Measurements from ENCODE around the gene MGAT4C.

DNA sequence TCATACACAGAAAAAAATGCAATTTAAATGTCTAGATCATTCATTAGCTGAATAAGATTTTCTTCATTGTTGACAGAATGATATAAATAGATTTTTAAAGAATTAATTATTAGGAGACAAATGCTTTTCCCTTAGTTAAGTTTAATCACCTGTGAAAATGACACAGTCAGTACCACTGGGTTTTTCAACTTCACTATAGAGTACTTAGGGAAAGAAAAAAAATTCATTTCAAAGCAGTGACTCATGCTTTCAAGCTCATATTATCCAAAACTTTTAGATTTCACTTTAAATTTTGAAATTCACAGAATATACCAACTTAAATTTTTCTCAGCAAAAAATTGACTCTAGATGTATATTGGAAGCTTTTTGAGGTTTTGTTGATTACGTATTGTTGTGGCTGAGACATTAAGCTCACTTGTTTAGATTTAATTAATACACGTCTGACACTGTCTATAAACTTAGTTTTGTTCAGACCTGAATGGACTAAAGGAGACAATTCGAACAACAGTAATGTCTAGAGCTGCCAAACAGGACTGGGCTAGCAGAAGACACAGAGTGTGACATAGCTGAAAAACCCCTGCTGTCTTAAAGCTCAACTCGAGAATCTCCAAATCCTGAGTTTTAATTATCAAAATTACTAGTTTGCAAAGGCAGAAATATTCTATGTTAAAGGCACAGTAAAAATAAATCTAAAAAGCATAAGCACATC is 1.6 kb downstream of the MGAT4C start:
- TF ChIP-seq POLR2AphosphoS5 (IDR thresholded peaks at IDR 0.05; ENCODE audit: low read depth, low read length) (no peak), EP300 (IDR thresholded peaks at IDR 0.05; ENCODE audit: borderline replicate concordance in 1 of 2, low read depth in 1 of 2, low read length in 1 of 2) (no peak), GABPA (IDR thresholded peaks at IDR 0.05; ENCODE audit: low read depth) (no peak), SMC3 (IDR thresholded peaks at IDR 0.05; ENCODE audit: low read depth, low read length) (no peak), TAF1 (IDR thresholded peaks at IDR 0.05; ENCODE audit: borderline replicate concordance, low read depth, low read length) (no peak), YY1 (IDR thresholded peaks at IDR 0.05; ENCODE audit: low read depth) (no peak), RAD21 (IDR thresholded peaks at IDR 0.05; ENCODE audit: low read length) (no peak), RCOR1 (IDR thresholded peaks at IDR 0.05; ENCODE audit: low read length) (no peak)
- TF ChIP-seq, protein P1, sequence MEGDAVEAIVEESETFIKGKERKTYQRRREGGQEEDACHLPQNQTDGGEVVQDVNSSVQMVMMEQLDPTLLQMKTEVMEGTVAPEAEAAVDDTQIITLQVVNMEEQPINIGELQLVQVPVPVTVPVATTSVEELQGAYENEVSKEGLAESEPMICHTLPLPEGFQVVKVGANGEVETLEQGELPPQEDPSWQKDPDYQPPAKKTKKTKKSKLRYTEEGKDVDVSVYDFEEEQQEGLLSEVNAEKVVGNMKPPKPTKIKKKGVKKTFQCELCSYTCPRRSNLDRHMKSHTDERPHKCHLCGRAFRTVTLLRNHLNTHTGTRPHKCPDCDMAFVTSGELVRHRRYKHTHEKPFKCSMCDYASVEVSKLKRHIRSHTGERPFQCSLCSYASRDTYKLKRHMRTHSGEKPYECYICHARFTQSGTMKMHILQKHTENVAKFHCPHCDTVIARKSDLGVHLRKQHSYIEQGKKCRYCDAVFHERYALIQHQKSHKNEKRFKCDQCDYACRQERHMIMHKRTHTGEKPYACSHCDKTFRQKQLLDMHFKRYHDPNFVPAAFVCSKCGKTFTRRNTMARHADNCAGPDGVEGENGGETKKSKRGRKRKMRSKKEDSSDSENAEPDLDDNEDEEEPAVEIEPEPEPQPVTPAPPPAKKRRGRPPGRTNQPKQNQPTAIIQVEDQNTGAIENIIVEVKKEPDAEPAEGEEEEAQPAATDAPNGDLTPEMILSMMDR (IDR thresholded peaks at IDR 0.05), result no peak
- TF ChIP-seq, protein P2, sequence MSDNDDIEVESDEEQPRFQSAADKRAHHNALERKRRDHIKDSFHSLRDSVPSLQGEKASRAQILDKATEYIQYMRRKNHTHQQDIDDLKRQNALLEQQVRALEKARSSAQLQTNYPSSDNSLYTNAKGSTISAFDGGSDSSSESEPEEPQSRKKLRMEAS (IDR thresholded peaks at IDR 0.05; ENCODE audit: low read depth), result no peak
